ENCODE results near the gene PROZ.

DNA sequence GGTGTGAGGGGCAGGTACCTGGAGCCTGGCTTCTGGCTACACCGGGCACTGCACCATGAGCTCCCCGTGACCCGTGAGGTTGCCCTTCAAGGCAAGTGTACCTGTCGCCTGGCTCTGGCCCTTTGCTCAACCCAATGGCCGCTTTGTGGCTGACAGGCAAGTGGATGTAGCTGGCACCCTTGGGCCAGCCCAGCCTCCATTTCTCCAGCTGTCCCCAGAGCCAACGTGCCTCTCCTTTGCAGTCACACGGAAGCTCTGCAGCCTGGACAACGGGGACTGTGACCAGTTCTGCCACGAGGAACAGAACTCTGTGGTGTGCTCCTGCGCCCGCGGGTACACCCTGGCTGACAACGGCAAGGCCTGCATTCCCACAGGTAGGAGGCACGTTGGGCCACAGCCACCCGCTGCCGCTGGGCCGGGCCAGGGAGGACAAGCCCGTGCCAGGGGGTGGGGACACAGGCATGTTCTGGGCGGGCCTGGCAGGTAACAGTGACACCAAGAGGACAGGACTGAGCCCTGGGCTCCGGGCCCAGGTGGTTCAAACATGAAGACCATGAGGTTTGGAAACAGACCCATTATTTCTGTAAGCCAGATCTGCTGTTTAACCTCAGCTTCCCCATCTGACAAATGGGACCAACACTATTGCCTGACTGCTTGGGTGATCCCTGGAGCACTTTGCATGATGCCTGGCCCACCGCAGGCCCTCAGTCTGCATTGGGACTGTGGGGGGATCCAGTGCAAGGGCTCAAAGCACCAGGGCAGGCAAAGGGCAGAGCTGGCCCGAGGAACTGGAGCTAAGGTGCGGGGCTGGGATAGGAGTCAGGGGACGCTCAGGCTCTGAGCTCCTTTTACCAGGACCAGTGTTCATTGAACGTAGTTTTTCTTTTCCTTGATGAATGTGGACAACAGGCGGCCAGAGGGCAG lies 17.5 kb upstream of the PROZ start:
- TF ChIP-seq YY1 (IDR thresholded peaks at IDR 0.05; ENCODE audit: extremely low read depth, insufficient replicate concordance, low read depth, low read length), result no peak
- TF ChIP-seq POLR2A (IDR thresholded peaks at IDR 0.05; ENCODE audit: borderline replicate concordance, extremely low read depth, insufficient read depth, insufficient read length), result no peak
- TF ChIP-seq, protein P1, sequence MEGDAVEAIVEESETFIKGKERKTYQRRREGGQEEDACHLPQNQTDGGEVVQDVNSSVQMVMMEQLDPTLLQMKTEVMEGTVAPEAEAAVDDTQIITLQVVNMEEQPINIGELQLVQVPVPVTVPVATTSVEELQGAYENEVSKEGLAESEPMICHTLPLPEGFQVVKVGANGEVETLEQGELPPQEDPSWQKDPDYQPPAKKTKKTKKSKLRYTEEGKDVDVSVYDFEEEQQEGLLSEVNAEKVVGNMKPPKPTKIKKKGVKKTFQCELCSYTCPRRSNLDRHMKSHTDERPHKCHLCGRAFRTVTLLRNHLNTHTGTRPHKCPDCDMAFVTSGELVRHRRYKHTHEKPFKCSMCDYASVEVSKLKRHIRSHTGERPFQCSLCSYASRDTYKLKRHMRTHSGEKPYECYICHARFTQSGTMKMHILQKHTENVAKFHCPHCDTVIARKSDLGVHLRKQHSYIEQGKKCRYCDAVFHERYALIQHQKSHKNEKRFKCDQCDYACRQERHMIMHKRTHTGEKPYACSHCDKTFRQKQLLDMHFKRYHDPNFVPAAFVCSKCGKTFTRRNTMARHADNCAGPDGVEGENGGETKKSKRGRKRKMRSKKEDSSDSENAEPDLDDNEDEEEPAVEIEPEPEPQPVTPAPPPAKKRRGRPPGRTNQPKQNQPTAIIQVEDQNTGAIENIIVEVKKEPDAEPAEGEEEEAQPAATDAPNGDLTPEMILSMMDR (IDR thresholded peaks at IDR 0.05 in 2 of 3, conservative IDR thresholded peaks at IDR 0.05 in 1 of 3; ENCODE audit: borderline replicate concordance in 1 of 3, insufficient read depth in 1 of 3, low read depth in 2 of 3, low read length in 2 of 3), result no peak
- TF ChIP-seq ZFX (IDR thresholded peaks at IDR 0.05), result no peak; the same call in 1 of the 2 replicates
- TF ChIP-seq RAD21 (IDR thresholded peaks at IDR 0.05; ENCODE audit: low read depth), result no peak
- no peak for TF ChIP-seq EZH2 (IDR thresholded peaks at IDR 0.05)
- no peak for TF ChIP-seq JUND (IDR thresholded peaks at IDR 0.05)

Data from HCT116 (cell line).